ENCODE results near the gene P2RY1. TPM values are rescaled to one million over a fixed set of nuclear protein-coding genes. Genes with fewer than 3 reads are reported as not detected.
A peak's percentile ranks its signal among the peaks of the same experiment; 100 is the strongest.

The P2RY1 gene
- total and polyA plus RNA-seq, 9 of the 15 experiments (the other 6 are each of a cell fraction or from before 2014, with no cell fraction given), result 6.0 to 27.9 (median 18.4) TPM

DNA sequence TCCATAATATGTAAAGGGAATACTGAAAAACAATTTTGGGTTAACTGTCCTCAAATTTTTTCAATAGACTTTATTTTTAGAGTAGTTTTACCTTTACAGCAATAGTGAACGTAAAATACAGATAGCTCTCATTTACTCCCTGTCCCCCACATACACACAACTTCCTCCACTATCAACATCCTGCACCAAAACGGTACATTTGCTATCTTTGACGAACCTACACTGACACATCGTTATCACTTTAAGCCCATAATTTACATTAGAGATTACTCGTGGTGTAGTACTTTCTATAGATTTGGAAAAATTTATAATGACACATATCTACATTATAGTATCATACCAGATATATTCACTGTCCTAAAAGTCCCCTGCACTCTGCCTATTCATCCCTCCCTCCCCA, 16.9 kb upstream of the P2RY1 start (continued):
- TF ChIP-seq AFF1 (IDR thresholded peaks at IDR 0.05; ENCODE audit: low read depth in 1 of 2, partially characterized antibody in 2 of 2) (no peak), POLR2AphosphoS2 (IDR thresholded peaks at IDR 0.05; ENCODE audit: low read length) (no peak), CCNT2 (IDR thresholded peaks at IDR 0.05; ENCODE audit: borderline replicate concordance, extremely low read depth, insufficient read length, low read depth, low read length) (no peak), TAL1 (IDR thresholded peaks at IDR 0.05) (peak; percentile 72; the same call in 1 of the 2 replicates), STAT5A (IDR thresholded peaks at IDR 0.05; ENCODE audit: borderline replicate concordance, low read length) (peak; percentile 49; the same call in 1 of the 2 replicates), PHB2 (IDR thresholded peaks at IDR 0.05; ENCODE audit: low read depth) (no peak)

DNA sequence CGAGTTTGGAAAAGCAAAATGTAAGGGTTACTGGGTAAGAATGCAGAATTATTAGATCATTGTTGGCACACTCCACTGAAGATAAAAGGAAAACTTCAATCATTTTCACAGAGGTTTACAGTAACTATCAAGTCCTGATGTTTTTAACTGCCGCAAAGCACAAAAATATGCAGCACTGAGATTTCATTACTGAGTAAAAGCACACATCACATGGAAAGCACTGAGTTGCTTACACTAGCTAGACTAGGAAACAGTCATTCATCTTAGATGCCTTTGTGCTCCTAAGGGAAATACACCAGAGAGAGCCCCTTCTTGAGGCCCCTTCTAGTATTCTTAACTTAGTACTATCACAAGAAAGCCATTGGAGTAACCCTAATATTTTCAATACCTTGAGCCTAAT, 11.8 kb upstream of the P2RY1 start:
- POLR2A ChIA-PET, result interaction anchor here (0.9 kb wide), 1 partner anchor 16 kb away, joined by 3 read pairs; no protein-coding TSS in a partner anchor
- no peak overlapping the region for H3K27ac ChIP-seq (ENCODE audit: extremely low read depth, low read depth, low read length)
- no peak overlapping the region for H3K4me3 ChIP-seq
- CTCF ChIA-PET (ENCODE audit: low intra/inter-chr PET ratio), result no interaction called here
- no peaks in the 10 kb centered on the region for H3K79me2 ChIP-seq (ENCODE audit: control insufficient read depth, insufficient read depth, low read length)
- peak overlapping the region; percentile 11; the same call in 1 of the 2 replicates for H2AFZ ChIP-seq (ENCODE audit: low read depth, low read length)
- 88% methylated on average over 2 of the region's 2 CpGs for WGBS (ENCODE audit: insufficient coverage, low coverage, missing lambda C conversion rate)
- no peak overlapping the region for H3K9ac ChIP-seq (ENCODE audit: insufficient read depth in 1 of 2, low read depth in 2 of 2, low read length in 2 of 2)
- FAIRE-seq (no peak), ATAC-seq (no peak), DNase-seq (ENCODE audit: extremely low read depth in 1 of 4, low spot score in 3 of 4) (no peak)
- peaks cover 0 to 3% of the 10 kb centered on the region in 2 experiments; a peak in 1 of 5 replicates for H3K4me1 ChIP-seq (replicated peaks in 1 of 2; ENCODE audit: control insufficient read depth in 2 of 2, insufficient read depth in 2 of 2, low read length in 2 of 2)
- TF ChIP-seq DPF2 (IDR thresholded peaks at IDR 0.05) (no peak), JUNB (CRISPR knock-in tag; conservative IDR thresholded peaks at IDR 0.05) (no peak), RUNX1 (IDR thresholded peaks at IDR 0.05; ENCODE audit: low read depth) (no peak), SMARCB1 (IDR thresholded peaks at IDR 0.05; ENCODE audit: insufficient read length, low read depth) (no peak)
- TF ChIP-seq, protein P1, sequence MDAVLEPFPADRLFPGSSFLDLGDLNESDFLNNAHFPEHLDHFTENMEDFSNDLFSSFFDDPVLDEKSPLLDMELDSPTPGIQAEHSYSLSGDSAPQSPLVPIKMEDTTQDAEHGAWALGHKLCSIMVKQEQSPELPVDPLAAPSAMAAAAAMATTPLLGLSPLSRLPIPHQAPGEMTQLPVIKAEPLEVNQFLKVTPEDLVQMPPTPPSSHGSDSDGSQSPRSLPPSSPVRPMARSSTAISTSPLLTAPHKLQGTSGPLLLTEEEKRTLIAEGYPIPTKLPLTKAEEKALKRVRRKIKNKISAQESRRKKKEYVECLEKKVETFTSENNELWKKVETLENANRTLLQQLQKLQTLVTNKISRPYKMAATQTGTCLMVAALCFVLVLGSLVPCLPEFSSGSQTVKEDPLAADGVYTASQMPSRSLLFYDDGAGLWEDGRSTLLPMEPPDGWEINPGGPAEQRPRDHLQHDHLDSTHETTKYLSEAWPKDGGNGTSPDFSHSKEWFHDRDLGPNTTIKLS (IDR thresholded peaks at IDR 0.05; ENCODE audit: borderline replicate concordance, low read depth), result no peak
- H3K36me3 ChIP-seq (ENCODE audit: control insufficient read depth, insufficient read depth, low read length), result no peaks in the 10 kb centered on the region
- intact Hi-C loops (cut with micrococcal nuclease) (no loop called here), in situ Hi-C loops (cut with MboI) (no loop called here)
- no peak overlapping the region for H3K4me2 ChIP-seq (ENCODE audit: insufficient read depth, low read length)
- no TSS peak for BruUV-seq (replicated peaks)
- no peaks in the 10 kb centered on the region for H3K9me1 ChIP-seq (ENCODE audit: control insufficient read depth, insufficient read depth, low read length)
- no peaks in the 10 kb centered on the region for H3K27me3 ChIP-seq (ENCODE audit: control insufficient read depth in 2 of 2, insufficient read depth in 2 of 2, low read length in 2 of 2)
- H4K20me1 ChIP-seq (replicated peaks; ENCODE audit: control insufficient read depth, insufficient read depth, low read length), result no peaks in the 10 kb centered on the region
- H3K9me3 ChIP-seq (replicated peaks; ENCODE audit: control insufficient read depth, insufficient read depth, low read depth, low read length), result no peaks in the 10 kb centered on the region
